GM19239 (cell line): ENCODE data around the gene AEBP1.

Source experiments
- DNase-seq: peaks from one replicate; pipeline ENCODE4 v3.0.0; 2011; ENCODE audit warnings: low spot score; ENCODE audit not compliant: insufficient read length
- FAIRE-seq: peaks from 2 replicates; lab custom pipeline; 2011; peaks lifted over from hg19 to GRCh38; lab: Jason Lieb, UNC

The AEBP1 gene

DNA sequence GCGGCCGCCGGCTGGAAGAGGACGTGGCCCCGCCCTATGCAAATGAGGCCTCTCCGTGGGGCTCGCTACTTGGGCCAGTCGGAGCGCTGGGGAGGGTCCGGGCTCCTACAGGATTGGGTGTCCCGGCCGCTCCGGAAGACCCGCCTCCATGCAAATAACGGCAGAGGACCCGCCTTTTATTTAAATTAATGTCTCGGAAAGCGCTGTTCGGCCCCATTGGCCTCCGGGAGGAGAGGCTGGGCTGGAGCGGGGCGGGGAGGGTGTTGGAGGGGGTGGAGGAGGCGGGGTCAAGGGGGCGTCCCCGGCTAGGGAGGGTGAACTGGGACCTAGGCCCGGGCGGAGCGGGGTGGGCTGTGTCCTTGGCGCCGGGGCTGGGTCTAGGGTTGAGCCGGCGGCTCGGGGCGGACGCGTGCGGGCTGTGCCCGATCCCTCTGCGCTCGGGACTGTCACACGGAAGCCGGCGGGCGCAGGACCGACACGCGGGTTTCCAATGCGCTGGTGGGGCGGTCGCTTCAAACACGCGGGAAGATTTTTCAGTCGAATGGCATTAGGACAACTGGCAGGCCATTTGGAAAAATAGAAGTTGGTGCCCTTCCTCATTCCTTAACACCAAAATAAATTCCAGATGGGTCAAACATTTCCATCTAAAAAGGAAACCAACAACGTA lies 21.5 kb upstream of the AEBP1 start:
- FAIRE-seq, result peak; percentile 83
- DNase-seq, result peak; percentile 93

DNA sequence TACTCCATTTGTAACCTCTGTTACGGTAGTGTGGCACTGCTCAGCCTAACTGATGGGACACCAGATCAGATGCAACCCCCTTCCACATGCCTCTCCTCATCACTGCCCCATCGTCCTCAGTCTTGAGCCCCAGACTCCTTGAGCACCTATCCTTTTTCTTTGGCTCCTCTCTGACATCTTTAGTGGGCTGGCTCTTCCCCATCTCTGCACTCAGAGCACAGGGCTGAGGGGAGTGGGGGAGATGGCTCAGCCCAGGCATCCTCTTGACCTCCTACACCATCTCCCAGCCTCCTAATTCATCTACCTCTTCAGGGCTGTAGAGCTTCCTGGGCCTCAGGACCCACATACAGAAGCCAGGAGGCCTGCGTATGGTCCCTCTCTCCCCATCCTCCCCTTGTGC lies 20.3 kb upstream of the AEBP1 start:
- DNase-seq (no peak), FAIRE-seq (peak; percentile 44)

DNA sequence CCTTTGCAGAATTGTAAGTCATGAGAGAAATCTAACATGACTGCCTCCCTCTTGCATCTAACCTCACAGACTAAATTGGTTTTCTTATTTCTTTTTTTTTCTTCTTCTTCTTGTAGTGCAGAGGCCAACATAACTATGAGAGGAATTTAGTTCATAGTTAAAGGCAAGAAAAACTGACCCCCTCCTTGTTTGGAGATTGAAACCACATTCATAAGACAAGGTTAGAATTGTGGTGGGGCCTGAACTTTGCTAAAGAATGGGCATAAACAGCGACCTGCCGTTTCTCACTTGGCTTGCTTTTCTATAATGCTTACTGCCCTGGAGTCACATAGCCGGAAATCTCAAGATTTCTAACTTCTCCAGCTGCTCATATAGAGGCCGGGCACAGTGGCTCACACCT lies 19.4 kb upstream of the AEBP1 start:
- FAIRE-seq, result no peak
- DNase-seq, result no peak

DNA sequence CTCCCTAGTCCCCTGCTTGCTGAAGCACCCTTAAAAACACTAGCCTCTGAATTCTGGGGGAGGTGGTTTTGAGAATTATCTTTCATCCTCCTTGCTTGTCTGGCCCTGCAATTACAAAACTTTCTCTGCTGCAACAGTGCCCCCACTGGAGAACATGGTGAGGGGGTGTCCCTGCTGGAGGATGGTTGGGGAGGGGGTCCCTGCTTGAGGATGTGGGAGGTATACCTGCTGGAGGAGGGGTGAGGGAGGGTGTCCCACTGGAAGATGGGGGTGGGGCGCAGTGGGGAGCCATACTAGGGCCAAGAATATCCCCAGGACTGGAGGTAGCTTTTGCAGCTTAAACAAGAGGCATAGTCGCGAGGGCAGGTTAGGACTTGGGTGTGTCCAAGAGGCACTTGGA lies 18.6 kb upstream of the AEBP1 start:
- FAIRE-seq (no peak), DNase-seq (no peak)

DNA sequence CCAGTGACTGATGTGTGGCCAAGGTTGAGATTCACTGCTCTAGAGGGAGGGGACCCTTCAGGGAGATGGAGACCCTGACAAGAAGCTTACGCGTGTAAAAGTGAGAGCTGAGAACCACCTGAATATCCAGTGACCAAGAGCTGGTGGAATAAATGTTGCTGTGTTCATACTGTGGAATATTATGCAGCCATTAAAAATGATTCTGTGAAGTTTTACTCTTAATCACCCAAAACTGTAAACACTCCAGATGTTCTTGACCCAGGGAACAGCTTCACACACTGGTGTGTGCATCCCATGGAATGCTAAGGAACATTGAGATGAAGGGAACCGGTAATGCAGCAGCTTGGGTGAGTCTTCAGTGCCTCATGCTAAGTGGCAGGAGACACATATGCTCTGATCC lies 17.5 kb upstream of the AEBP1 start:
- FAIRE-seq (no peak), DNase-seq (no peak)

GRCh38 chr7:44087911-44088838 lies 16.0 kb upstream of the AEBP1 start:
- no peak for DNase-seq
- FAIRE-seq, result no peak

DNA sequence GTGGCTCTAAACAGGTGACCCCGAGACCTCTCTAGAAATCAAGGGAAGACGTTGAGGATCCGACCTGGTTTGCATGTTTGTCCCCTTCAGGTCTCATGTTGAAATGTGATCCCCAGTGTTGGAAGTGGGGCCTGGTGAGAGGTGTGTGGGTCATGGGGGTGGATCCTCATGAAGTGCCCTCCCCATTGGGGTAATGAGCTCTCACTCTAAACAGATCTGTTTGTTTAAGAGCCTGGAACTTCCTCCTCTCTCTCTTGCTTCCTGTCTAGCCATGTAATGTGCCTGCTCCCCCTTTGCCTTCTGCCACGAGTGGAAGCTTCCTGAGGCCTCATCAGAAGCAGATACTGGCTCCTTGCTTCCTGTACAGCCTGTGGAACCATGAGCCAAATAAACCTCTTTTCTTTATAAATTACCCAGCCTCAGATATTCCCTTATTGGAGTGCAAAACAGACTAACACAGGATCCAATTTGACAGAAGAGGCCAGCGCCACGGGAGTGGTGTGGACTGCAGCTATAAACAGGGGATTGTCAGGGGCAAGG lies 11.0 kb upstream of the AEBP1 start:
- no peak for FAIRE-seq

GRCh38 chr7:44094365-44094764 lies 9.8 kb upstream of the AEBP1 start:
- DNase-seq, result no peak
- no peak for FAIRE-seq

More for the DNA sequence above, 11.0 kb upstream of the AEBP1 start:
- no peak for DNase-seq

DNA sequence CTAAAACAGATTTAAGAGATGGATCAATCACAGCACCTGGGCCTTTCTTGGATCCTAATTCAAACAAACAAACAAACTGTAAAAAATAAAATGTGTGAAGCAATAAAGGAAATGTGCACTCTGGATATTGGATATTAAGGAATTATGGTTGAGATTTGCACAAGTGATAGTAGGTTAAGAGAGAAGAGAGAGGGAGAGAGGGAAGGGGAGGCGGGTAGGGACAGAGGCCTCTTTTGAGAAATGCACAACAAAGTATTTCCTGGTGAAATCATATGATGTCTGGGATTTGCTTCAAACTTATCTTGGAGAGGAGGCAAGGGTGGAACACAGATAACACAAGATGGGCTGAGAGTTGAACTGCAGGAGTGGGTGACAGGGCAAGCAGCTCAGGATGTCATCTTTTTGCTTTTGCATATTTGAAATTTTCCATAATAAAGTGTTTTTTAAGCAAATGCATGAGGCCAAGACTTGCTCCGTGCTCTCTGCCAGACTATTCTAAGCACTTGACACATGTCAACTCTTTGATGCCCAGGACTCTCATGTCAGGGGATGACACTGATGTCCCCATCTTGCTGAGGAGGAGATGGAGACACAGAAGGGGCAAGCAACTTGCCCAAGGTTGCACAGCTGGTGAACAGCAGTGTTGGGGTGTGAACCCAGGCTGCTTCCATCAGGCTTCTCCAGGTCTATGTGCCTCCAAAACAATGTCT lies 9.1 kb upstream of the AEBP1 start:
- FAIRE-seq (no peak), DNase-seq (no peak)

GRCh38 chr7:44095781-44096180 lies 8.4 kb upstream of the AEBP1 start:
- DNase-seq (no peak), FAIRE-seq (no peak)

DNA sequence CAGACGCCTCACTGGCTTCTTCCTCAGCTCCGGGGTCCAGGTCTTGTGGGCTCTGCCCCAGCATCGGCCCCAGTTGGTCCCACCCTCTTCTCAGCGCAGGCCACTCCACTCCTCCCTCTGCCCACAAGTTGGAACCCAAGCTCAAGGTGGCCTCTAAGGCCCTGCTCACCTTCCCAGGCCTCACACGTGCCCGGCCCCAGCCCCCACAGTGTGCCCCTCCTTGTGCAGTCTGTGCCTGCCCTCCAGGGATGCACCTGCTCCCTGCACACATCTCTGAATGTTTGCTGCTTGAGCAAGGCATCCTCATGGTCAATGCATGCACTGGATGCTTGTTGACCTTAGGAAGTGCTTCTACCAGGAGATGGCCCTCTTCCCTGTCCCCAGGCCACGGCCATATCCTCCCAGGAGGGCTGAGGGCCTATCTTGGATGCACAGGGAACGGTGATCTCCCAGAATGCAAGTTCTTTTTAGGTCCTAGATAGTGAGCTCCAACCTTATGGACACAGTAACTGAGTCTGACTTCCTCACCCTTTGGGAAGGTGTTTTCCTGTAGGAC lies 7.7 kb upstream of the AEBP1 start:
- DNase-seq (no peak), FAIRE-seq (peak; percentile 4)

DNA sequence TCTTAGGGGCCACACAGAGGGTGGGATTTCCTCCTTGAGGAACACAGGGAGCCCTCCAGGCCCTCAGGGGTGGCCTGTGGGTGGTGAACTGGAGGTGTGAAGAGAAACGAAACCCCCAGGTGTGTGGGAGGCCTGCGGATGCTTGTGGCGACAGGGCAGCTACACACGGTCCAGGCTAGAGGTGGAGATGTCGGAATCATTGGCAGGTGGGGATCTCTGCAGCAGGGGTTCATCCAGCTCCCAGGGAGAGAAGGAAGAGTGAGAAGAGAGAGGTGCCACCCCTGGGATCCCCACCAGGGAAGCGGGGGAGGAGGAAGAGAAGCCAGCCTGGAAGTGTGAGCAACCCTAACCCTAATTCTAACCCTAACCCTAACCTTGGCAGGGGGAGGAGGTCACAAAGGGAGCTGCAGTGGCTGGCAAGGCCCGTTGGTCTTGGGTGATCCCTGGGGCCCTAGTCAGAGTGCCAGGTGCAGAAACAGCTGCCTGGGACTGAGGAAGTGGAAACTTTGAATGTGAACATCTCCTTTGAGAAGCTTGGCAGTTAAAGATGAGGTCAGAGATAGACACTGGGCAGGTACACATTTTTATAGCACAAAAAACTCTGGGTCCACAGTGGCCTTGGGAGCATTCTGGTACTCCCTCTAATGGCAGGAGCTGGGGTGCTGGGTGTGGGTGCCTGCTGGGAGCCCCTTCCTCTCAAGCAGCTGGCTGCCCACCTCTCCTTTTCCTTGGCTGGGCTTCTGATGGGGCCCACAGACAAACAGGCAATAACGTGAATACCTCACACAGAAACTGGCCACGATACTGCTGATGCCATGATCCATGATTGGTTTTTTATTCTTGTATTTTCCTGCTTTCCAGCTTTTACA lies 6.8 kb upstream of the AEBP1 start:
- DNase-seq (no peak), FAIRE-seq (peak; percentile 90)

- peak; percentile 63 for FAIRE-seq
Observed at GRCh38 chr7:44098092-44099068, 5.8 kb upstream of the AEBP1 start.

GRCh38 chr7:44099669-44100068 lies 4.5 kb upstream of the AEBP1 start:
- FAIRE-seq (no peak), DNase-seq (no peak)

More at GRCh38 chr7:44098092-44099068, 5.8 kb upstream of the AEBP1 start:
- no peak for DNase-seq

- no peak for FAIRE-seq
- no peak for DNase-seq
Observed at GRCh38 chr7:44100458-44101302, 3.5 kb upstream of the AEBP1 start.

DNA sequence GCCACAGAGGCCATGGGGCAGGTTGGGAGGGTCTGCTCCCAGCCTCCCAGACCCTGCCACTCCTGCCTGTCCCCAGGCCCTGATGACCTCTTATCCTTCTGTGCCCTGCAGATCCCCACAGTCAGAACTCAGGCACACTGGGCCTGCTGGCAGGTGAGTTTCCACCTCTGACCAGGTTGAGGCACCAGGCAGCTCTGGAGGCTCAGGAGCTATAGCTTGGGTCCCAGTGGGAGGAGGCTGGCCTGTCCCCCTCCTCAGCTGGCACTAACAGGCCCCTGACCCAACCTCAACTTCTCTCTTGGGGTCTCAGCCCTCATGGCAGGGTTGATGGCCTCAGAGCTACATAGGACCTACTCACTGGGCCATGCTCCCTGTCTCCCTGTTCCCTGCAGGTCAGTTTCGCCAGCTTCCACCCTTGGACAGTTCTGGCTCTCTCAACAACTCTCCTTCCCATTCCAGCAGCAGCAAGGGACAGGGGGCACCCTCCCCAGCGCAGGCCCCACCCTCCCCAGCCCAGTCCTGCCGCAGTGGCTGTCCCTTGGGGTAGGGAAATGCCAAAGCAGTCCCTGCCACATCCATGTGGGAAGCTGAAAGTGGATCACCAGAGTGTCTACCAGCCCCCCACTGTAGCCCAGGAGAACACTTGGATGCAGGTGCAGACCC lies 2.7 kb upstream of the AEBP1 start:
- FAIRE-seq, result no peak

More for the DNA sequence above, 2.7 kb upstream of the AEBP1 start:
- DNase-seq, result no peak
